IMR-90 (cell line): Measurements from ENCODE around the gene DUSP28.

Experiments used
- BHLHE40 ChIP-seq: fragments of 150-350 bp; IDR thresholded peaks from 2 replicates; pipeline ENCODE4 v1.6.1; 2016; ENCODE audit warnings: mild to moderate bottlenecking, low read depth, low read length
- CEBPB ChIP-seq: IDR thresholded peaks from 2 replicates; pipeline ENCODE4 v1.6.1; 2012; ENCODE audit warnings: low read depth, low read length, improper control_type of control experiment
- CHD1 ChIP-seq: IDR thresholded peaks from 2 replicates; pipeline ENCODE4 v1.6.1; 2012; ENCODE audit warnings: low read depth, low read length, improper control_type of control experiment
- CTCF ChIP-seq: conservative IDR thresholded peaks from 2 replicates; pipeline ENCODE4 v1.5.1; 2012; ENCODE audit warnings: mild to moderate bottlenecking, low read depth, low read length, improper control_type of control experiment
- ELK1 ChIP-seq: fragments of 150-350 bp; IDR thresholded peaks from 2 replicates; pipeline ENCODE4 v1.6.1; 2016; ENCODE audit warnings: low read depth, mild to moderate bottlenecking, low read length, moderate library complexity, borderline replicate concordance
- FOS ChIP-seq: fragments of 150-350 bp; IDR thresholded peaks from 2 replicates; pipeline ENCODE4 v1.6.1; 2016; ENCODE audit warnings: low read depth, low read length
- MAZ ChIP-seq: IDR thresholded peaks from 2 replicates; pipeline ENCODE4 v1.6.1; 2012; ENCODE audit warnings: low read depth, mild to moderate bottlenecking, low read length, improper control_type of control experiment, moderate library complexity, borderline replicate concordance
- NFE2L2 ChIP-seq: fragments of 150-350 bp; IDR thresholded peaks from 2 replicates; pipeline ENCODE4 v1.6.1; 2016; ENCODE audit warnings: low read depth, mild to moderate bottlenecking, low read length
- POLR2A ChIP-seq: IDR thresholded peaks from 2 replicates; pipeline ENCODE4 v1.6.1; 2012; ENCODE audit warnings: mild to moderate bottlenecking, low read depth, low read length
- RAD21 ChIP-seq: IDR thresholded peaks from 2 replicates; pipeline ENCODE4 v1.6.1; 2012; ENCODE audit warnings: low read length, improper control_type of control experiment
- RCOR1 ChIP-seq: IDR thresholded peaks from 2 replicates; pipeline ENCODE4 v1.6.1; 2012; ENCODE audit warnings: mild to moderate bottlenecking, low read length, improper control_type of control experiment; ENCODE audit not compliant: insufficient replicate concordance
- RFX5 ChIP-seq: IDR thresholded peaks from 2 replicates; pipeline ENCODE4 v1.8.0; 2012; ENCODE audit warnings: low read depth, mild to moderate bottlenecking, low read length, moderate library complexity
- SMC3 ChIP-seq: fragments of 150-350 bp; IDR thresholded peaks from 2 replicates; pipeline ENCODE4 v1.6.1; 2016; ENCODE audit warnings: low read depth, mild to moderate bottlenecking, antibody characterized with exemption, low read length, moderate library complexity
- USF2 ChIP-seq: fragments of 150-350 bp; IDR thresholded peaks from 2 replicates; pipeline ENCODE4 v1.6.1; 2017; ENCODE audit warnings: mild to moderate bottlenecking, antibody characterized with exemption, low read length, low read depth

- TF ChIP-seq CTCF, result no peak
- TF ChIP-seq POLR2A, result no peak
- no peak for TF ChIP-seq NFE2L2
- no peak for TF ChIP-seq MAZ
- TF ChIP-seq BHLHE40, result no peak
- TF ChIP-seq ELK1, result no peak
- no peak for TF ChIP-seq USF2
- no peak for TF ChIP-seq RAD21
- no peak for TF ChIP-seq RCOR1
- TF ChIP-seq CEBPB, result no peak
- TF ChIP-seq SMC3, result no peak
- TF ChIP-seq FOS, result no peak
- no peak for TF ChIP-seq RFX5
- TF ChIP-seq CHD1, result no peak
Observed at GRCh38 chr2:240530181-240530580, 30.0 kb upstream of the DUSP28 start.
